HEK293 (cell line): ENCODE results near the gene MIF4GD.

Experiments
- ATF2 ChIP-seq: fragments of 450-650 bp; formaldehyde crosslinking; IDR thresholded peaks from 2 replicates; pipeline ENCODE4 v1.5.1; 2016; ENCODE audit warnings: missing biosample characterization, missing genetic modification characterization, low read depth
- BCL11A ChIP-seq: fragments of 450-650 bp; formaldehyde crosslinking; IDR thresholded peaks from 2 replicates; pipeline ENCODE4 v1.5.1; 2016; ENCODE audit warnings: low read depth, missing biosample characterization, missing genetic modification characterization
- GLI2 ChIP-seq: fragments of 450-650 bp; formaldehyde crosslinking; IDR thresholded peaks from 2 replicates; pipeline ENCODE4; 2017; ENCODE audit warnings: missing biosample characterization, missing genetic modification characterization, low read depth, borderline replicate concordance
- IKZF3 ChIP-seq: fragments of 450-650 bp; IDR thresholded peaks from 2 replicates; pipeline ENCODE4 v1.5.0; 2018; ENCODE audit warnings: missing biosample characterization, mild to moderate bottlenecking, missing genetic modification characterization, moderate library complexity
- INSM2 ChIP-seq: fragments of 450-650 bp; formaldehyde crosslinking; IDR thresholded peaks from 2 replicates; pipeline ENCODE4 v1.5.1; 2016; ENCODE audit warnings: missing biosample characterization, missing genetic modification characterization
- PRDM10 ChIP-seq: fragments of 450-650 bp; formaldehyde crosslinking; IDR thresholded peaks from 2 replicates; pipeline ENCODE4 v1.5.1; 2016; ENCODE audit warnings: missing biosample characterization, missing genetic modification characterization
- SP7 ChIP-seq: fragments of 450-650 bp; formaldehyde crosslinking; IDR thresholded peaks from 2 replicates; pipeline ENCODE4 v1.5.1; 2016; ENCODE audit warnings: missing biosample characterization, missing genetic modification characterization
- ZBTB20 ChIP-seq: fragments of 450-650 bp; formaldehyde crosslinking; IDR thresholded peaks from 2 replicates; pipeline ENCODE4 v1.5.1; 2016; ENCODE audit warnings: missing biosample characterization, missing genetic modification characterization
- ZIC2 ChIP-seq: fragments of 450-650 bp; formaldehyde crosslinking; IDR thresholded peaks from 2 replicates; pipeline ENCODE4 v1.5.1; 2016; ENCODE audit warnings: missing biosample characterization, missing genetic modification characterization
- ZNF114 ChIP-seq: fragments of 450-650 bp; formaldehyde crosslinking; IDR thresholded peaks from 2 replicates; pipeline ENCODE4 v1.5.0; 2017; ENCODE audit warnings: missing biosample characterization, missing genetic modification characterization
- ZNF133 ChIP-seq: fragments of 450-650 bp; formaldehyde crosslinking; IDR thresholded peaks from 2 replicates; pipeline ENCODE4 v1.5.1; 2016; ENCODE audit warnings: missing biosample characterization, missing genetic modification characterization
- ZNF311 ChIP-seq: fragments of 450-650 bp; formaldehyde crosslinking; IDR thresholded peaks from 2 replicates; pipeline ENCODE4 v1.5.1; 2017; ENCODE audit warnings: missing biosample characterization, missing genetic modification characterization, borderline replicate concordance
- ZNF366 ChIP-seq: fragments of 450-650 bp; formaldehyde crosslinking; conservative IDR thresholded peaks from 2 replicates; pipeline ENCODE4 v1.5.1; 2016; ENCODE audit warnings: missing biosample characterization, missing genetic modification characterization
- ZNF404 ChIP-seq: fragments of 450-650 bp; formaldehyde crosslinking; IDR thresholded peaks from 2 replicates; pipeline ENCODE4 v1.5.1; 2017; ENCODE audit warnings: missing biosample characterization, missing genetic modification characterization
- ZNF423 ChIP-seq: fragments of 450-650 bp; formaldehyde crosslinking; IDR thresholded peaks from 2 replicates; pipeline ENCODE4 v1.5.1; 2016; ENCODE audit warnings: missing biosample characterization, missing genetic modification characterization
- ZNF501 ChIP-seq: fragments of 450-650 bp; formaldehyde crosslinking; IDR thresholded peaks from 2 replicates; pipeline ENCODE4 v1.5.1; 2016; ENCODE audit warnings: missing biosample characterization, missing genetic modification characterization
- ZNF639 ChIP-seq: fragments of 450-650 bp; formaldehyde crosslinking; IDR thresholded peaks from 2 replicates; pipeline ENCODE4 v1.5.1; 2016; ENCODE audit warnings: missing biosample characterization, missing genetic modification characterization
- ZNF704 ChIP-seq: fragments of 450-650 bp; formaldehyde crosslinking; IDR thresholded peaks from 2 replicates; pipeline ENCODE4 v1.5.1; 2016; ENCODE audit warnings: missing biosample characterization, missing genetic modification characterization
- ZNF768 ChIP-seq: fragments of 450-650 bp; formaldehyde crosslinking; IDR thresholded peaks from 2 replicates; pipeline ENCODE4 v1.5.1; 2018; ENCODE audit warnings: missing biosample characterization, mild to moderate bottlenecking, missing genetic modification characterization
- ZSCAN18 ChIP-seq: fragments of 450-650 bp; formaldehyde crosslinking; IDR thresholded peaks from 2 replicates; pipeline ENCODE4 v1.5.1; 2016; ENCODE audit warnings: missing biosample characterization, missing genetic modification characterization
- TF ChIP-seq, protein P1 (sequence below): fragments of 450-650 bp; formaldehyde crosslinking; IDR thresholded peaks from 2 replicates; pipeline ENCODE4 v1.5.1; 2016; ENCODE audit warnings: missing biosample characterization, missing genetic modification characterization
- TF ChIP-seq, protein P2 (sequence below): fragments of 450-650 bp; formaldehyde crosslinking; IDR thresholded peaks from 2 replicates; pipeline ENCODE4 v1.5.1; 2016; ENCODE audit warnings: missing biosample characterization, missing genetic modification characterization

MIF4GD gene

DNA sequence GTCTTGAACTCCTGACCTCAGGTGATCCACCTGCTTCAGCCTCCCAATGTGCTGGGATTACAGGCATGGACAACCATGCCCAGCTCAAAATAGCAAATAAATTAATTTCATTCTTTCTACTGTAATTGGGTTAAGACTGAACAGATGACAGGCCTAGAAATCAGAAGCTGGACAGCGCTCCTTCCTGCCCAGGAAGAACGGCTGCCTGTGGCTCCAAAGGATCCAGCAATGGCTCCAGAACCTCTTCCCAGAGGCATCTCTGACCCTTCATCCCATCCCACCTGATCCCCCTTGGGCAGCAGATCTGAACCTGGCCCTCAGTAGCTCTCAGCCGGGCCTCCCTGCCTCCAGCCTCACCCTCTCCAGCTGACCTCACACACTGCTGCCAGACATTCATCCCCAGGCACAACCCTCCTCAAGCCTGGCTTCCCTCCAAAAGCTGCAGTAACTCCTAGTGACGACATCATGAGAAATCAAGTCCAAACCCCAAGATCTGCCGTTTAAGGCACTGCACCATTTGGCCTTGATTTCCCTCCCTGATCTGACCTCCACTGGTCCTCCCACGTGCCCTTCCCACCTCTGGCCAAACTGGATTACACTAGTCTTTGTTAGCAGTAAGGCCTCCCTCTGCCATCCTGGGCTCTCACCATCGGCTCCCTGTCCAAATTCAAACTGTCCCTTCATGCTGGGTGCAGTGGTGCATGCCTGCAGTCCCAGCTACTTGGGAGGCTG, 3.1 kb upstream of the MIF4GD start (continued):
- TF ChIP-seq PRDM10 (tag by site-specific recombination) (peak; percentile 82), SP7 (peak; percentile 71), IKZF3 (tag by site-specific recombination) (peak; percentile 23; the same call in 1 of the 2 replicates), ZNF133 (tag by site-specific recombination) (no peak), ZNF311 (tag by site-specific recombination) (no peak), ZNF366 (tag by site-specific recombination) (peak; percentile 68), ZNF704 (tag by site-specific recombination) (no peak), GLI2 (no peak), INSM2 (0 out of 2 replicates have a peak, but pooled peaks have one; percentile 21), BCL11A (tag by site-specific recombination) (no peak), ZNF114 (tag by site-specific recombination) (no peak), ZNF768 (no peak), ZSCAN18 (tag by site-specific recombination) (no peak), ZNF639 (no peak), ZNF501 (tag by site-specific recombination) (no peak), ZBTB20 (tag by site-specific recombination) (peak; percentile 30; the same call in 1 of the 2 replicates), ZNF404 (tag by site-specific recombination) (no peak), ATF2 (tag by site-specific recombination) (peak; percentile 90), ZNF423 (tag by site-specific recombination) (no peak), ZIC2 (no peak)
- TF ChIP-seq, protein P1, sequence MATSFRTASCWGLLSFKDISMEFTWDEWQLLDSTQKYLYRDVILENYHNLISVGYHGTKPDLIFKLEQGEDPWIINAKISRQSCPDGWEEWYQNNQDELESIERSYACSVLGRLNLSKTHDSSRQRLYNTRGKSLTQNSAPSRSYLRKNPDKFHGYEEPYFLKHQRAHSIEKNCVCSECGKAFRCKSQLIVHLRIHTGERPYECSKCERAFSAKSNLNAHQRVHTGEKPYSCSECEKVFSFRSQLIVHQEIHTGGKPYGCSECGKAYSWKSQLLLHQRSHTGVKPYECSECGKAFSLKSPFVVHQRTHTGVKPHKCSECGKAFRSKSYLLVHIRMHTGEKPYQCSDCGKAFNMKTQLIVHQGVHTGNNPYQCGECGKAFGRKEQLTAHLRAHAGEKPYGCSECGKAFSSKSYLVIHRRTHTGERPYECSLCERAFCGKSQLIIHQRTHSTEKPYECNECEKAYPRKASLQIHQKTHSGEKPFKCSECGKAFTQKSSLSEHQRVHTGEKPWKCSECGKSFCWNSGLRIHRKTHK (tag by site-specific recombination), result no peak
- TF ChIP-seq, protein P2, sequence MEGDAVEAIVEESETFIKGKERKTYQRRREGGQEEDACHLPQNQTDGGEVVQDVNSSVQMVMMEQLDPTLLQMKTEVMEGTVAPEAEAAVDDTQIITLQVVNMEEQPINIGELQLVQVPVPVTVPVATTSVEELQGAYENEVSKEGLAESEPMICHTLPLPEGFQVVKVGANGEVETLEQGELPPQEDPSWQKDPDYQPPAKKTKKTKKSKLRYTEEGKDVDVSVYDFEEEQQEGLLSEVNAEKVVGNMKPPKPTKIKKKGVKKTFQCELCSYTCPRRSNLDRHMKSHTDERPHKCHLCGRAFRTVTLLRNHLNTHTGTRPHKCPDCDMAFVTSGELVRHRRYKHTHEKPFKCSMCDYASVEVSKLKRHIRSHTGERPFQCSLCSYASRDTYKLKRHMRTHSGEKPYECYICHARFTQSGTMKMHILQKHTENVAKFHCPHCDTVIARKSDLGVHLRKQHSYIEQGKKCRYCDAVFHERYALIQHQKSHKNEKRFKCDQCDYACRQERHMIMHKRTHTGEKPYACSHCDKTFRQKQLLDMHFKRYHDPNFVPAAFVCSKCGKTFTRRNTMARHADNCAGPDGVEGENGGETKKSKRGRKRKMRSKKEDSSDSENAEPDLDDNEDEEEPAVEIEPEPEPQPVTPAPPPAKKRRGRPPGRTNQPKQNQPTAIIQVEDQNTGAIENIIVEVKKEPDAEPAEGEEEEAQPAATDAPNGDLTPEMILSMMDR (tag by site-specific recombination), result no peak
